Activated naive CD8-positive, alpha-beta T cell treated with anti-CD3 and anti-CD28 coated beads, Interleukin-2, amount 50 U/mL, for 16 hours (primary cell): ENCODE measurements around the gene CC2D1A.

Experiments
- DNase-seq: peaks from one replicate; pipeline ENCODE4 v3.0.0-alpha.2; 2020; ENCODE audit warnings: low read depth, low spot score

The CC2D1A gene

DNA sequence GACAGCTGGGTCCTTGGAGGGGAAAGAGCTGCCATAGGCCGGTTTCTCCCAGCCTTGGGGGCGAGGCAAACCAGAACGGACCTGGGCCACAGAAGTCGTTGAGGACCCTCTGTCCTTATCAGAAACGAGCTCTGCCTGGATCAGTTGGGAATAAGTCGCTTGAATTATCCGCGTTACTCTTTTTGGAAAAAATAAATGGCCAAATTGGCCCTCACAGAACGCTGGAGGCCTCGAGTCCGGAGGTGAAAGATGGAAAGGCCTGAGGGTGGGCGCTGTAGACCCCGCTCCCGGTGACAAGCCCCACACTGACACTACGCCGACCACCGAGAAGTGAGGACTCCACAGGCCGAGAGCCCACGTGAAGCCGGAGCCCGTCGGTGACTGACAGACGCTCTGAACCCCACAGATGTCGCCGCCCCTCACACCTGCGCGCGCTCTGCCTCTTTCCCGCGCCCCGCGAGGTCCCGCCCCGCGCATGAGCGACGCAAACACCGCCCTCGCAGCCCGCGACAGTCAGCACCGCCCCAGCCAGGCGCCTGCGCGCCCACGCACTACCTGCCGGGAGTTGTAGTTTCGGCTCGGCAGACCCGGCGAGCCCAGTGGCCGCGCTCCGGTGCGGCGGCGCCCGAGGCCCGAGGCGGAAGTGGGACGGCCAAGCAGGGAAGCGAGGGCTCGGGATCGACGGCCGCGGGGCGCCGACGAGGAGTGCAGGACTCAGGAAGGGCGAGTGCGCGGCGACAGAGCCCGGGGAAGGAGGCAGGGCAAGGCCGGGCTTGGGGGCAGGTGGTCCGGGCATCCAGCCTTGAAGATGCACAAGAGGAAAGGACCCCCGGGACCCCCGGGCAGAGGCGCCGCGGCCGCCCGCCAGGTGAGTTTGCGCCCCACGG, at the start of gene CC2D1A, which contains the start of gene BRME1:
TSS of gene CC2D1A (plus strand) at position 568 of the 887 bp plus-strand sequence. CDS start at position 809, 241 bp downstream.
TSS of gene BRME1 (minus strand) at position 484 of the 887 bp plus-strand sequence. CDS start 1,225 bp downstream, outside the sequence.
- peak; percentile 95 for DNase-seq

DNA sequence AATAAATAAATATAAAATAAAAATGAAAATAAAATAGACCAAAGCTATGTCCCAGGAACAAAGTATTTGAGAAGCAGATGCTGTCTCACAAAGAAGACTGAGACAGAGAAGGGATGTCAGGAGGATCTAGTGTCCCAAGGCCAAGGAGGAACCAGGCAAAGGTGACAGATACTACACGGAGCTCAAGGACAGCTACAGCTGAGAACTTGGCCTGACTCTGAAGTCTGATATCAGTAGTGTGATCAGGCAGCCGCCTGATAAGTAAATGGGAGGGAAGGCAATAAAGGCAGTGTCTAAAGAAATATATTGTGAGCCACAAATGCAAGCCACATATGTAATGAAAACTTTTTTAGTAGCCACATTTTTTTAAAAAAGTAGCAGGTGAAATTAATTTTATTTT, 49.5 kb upstream of the CC2D1A start:
- no peak for DNase-seq

DNA sequence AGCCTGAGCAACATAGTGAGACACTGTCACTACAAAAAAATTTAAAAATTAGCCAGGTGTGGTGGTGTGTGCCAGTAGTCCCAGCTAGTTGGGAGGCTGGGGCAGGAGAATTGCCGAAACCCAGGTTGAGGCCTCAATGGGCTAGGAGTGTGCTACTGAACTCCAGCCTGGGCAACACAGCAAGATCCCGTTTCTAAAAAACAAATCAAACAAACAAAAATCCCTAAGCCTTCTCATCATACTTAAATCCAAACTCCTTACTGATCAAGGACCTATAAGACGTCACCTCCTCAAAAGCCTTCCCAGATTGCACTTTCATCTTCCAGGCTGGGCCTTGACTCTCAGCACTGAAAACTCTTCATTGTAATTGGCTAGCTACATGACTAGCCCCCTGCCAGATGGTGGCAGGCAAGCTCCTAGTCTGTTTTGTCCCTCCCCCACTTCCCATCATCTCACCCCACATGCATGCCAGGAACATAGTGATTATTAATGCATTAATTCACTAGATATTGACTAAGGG, 46.6 kb upstream of the CC2D1A start:
- no peak for DNase-seq

DNA sequence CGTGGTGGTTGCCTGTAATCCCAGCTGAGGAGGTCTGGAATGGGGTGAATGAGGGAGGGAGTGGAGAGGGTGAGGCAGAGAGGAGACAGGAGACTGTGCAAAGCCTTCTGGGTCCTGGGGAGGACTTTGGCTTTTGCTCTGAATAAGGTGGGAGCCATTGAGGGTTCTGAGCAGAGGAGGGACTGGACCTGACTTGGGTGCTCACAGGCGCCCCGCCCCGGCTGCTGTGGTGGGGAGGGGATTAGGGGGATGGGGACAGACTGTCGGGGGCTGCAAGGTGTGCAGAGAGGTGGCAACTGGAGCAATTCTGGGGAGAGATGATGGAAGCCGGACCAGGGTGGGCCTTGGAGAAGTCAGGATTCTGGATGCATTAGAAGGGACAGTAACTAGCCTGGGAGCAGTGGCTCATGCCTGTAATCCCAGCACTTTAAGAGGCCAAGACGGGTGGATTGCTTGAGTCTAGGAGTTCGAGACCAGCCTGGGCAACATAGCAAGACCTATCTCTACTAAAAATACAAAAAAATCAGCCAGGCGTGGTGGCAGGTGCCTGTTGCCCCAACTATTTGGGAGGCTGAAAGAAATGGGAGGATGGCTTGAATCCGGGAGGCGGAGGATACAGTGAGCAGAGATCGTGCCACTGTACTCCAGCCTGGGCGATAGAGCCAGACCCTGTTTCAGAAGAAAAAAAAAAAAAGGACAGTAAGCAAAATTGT, 45.2 kb upstream of the CC2D1A start:
- DNase-seq, result no peak

DNA sequence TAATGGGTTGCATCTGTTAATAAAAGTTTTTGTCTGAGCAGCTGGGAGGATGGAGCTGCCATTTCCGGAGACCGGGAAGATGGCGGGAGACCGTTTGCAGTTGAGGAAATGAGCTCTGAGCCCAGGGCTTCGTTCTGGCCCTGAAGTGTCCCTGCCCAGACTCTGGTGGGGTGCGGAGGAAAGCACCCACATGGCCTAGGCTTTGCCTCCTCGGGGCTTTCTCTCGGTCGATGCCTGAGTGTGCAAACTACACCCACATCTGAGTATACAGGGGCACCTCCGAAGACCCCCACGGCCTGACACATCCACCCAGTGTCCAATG, 44.6 kb upstream of the CC2D1A start:
- DNase-seq, result no peak

DNA sequence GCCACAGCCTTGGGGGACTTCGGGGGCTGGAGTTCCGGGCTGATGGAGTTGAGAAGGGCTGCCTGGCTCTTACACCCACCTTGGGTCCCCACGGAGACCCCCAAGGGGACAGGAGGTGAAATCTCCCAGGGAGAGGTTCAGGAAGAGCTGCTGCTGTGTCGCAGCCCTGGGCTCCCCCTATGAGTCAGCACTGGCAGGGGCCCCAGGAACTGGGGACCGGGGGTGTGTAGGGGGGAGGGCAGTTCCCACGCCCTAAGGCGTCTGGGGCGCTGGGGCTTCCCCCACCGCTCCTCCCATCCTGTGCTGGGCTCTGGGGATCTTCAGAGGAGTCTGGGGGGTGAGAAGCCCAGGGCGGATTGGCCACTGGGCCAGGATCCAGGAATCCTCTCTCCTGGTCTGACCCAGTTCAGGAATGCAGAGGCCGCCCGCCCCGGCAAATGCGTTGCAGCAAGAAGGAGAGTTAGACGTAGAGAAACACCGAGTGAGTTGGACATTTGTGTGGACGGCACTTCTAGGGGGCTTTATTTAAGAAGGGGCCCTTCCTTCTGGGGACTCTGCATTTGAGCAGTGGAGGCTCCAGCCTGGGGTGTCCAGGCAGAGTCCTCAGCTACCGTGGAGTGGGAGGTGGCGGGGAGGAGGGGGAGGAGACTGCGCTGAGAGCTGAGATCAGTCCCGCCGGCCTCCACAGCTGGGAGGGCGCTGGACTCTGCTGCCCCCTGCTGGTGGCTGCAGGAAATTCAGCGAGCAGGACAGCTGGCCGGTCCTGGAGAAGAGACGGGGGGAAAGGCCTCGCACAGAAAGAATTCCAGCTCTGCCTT, 44.1 kb upstream of the CC2D1A start:
- peak; percentile 76 for DNase-seq

DNA sequence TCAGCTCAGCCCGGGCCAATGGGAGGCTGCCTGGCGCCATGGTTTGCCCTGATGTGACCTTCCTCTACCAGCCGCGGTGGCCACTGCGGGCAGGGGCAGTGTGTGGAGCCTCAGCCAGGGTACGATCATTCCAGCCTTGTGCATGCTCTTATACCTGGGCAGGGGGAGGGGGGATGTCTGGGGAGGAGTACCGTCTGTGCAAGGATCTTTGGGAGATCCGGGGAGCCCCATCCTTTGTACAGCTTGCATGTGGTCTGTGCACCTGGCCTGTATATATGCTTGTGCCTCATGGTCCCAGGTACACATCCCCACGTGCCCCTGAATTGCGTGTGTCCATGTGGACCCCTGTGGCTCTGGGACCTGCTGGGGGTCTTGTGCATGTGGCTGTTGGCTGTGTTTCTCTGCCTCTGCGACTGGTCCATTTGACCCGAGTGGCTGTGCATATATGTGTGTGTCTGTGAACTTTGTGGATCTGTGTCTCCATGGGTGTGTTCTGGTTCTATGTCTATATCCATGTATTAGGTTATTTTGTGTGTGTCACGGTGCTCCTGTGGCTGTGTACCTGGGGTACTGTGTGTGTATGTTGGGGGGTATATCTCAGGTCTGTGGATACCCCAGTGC, 41.8 kb upstream of the CC2D1A start:
- DNase-seq, result no peak

DNA sequence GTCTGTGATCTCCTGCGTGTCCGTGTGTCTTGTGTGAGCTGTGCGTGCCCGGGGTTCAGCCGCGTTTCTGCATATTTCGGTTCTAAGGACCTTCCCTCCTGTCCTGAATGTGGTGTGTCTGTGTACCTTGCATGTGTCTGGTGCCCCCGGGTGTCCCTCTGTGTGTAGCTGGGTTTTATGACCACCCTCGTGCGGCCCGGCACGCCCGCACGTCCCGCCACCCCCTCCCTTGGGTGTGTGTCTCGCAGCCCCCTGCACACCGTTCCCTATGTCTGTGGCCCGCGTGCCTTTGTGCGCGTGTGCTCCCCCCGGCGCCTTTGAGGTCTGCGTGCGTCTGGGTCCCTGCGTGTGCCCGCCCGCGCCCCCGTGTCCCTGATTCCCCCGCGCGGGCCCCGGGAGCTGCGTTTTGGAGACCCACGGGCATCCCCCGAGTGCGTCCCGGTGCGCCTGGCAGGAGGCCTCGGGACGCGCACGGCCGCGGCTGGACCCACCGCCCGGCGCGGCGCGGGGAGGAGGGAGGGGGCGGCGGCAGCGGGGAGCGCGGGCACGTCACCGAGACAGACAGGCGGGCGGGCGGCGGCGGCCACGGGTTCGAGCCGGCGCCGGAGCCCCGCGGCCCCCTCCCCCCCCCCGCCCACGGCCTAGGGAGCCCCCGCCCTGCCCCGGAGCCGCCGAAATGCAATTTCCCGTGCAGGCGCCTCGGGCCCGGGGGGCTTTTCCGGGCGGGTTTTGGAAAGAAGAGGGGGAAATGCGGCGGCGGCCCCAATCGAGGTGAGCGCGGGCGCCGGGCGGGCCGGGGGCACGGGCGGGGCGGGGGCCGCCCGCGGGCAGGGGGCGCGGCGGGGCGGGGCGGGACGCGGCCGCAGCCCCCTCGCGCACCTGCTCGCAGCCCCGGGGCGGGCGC, 41.1 kb upstream of the CC2D1A start:
- no peak for DNase-seq

DNA sequence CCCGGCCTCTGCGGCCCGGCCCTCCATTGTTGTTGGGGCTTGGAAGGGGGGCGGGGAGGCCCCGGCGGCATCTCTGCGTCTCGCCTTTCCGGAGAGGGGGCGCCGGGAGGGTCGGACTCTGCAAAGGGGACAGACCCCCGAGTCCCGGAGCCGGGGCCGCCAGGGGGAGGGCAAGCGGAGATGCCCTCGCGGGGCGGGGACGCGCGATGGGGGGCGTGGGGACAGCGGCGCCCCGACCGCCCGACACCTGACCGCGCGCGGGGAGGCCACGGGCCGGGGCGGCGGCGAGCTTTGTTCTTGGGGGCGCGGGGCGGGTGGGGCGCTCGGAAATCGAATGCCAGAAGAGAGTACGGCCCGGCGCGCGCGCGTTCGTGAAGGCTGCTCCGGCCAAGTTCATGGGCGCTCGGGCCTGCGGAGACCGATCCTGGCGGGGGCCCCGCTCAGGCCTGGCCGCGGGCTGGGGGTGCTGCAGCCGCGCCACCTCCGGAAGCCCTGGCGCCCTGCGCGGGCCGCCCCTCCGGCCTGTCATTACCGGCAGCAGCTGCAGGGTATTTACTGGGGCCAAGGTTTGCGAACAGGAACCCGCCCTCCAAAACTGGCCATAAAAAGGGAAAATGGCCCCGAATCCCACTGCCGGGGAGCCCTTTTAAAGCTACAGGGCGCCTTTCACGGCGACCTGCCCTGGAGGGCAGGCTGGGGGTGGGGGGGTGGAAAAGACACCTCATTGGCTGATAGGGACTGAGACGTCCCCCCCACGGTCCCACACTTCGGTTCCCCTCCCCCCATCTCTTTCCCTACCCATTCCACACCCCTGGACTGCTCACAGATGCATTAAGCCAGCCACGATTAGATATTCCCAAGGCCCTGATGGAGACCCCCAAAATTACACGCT, 40.2 kb upstream of the CC2D1A start:
- DNase-seq, result no peak

DNA sequence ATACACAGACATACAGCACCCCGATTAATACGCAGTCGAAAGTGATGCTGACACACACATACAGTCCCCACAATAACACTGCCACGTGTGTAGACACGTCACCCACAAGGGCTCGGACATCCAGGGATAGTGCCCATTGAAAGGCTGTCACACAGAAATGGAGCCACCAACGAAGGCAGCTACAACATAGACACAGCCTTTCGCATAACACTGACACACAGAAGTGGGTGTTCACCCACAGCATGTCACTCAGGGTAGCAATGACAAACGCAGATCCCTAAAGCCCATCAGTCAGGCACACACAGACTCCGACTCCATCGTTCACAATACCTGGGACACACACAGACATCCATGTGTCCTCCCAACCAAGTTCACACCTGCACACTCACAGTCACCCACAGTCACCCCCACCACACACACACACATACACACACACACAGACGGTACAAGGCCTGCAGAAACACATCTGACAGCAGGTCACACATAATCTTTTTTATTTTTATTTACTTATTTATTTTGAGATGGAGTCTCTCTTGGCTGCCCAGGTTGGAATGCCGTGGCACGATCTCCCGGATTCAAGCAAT, 39.4 kb upstream of the CC2D1A start:
- no peak for DNase-seq

DNA sequence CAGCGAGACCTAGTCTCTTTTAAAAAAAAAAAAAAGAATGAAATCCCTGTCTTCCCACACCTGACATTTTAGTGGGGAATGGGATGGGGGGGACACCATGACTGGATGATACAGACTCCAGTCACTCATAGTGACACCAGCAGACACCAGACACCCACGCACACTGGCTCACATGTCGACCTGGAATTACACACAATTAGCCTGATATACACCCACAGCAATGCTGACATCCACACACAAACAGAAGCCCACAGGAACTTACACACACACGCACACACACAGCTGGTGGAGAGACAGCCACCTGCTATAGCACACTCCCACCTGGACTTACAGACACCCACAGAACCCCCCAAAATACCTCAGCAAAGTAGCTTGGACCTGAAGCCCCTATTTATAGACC, 37.3 kb upstream of the CC2D1A start:
- DNase-seq, result no peak

DNA sequence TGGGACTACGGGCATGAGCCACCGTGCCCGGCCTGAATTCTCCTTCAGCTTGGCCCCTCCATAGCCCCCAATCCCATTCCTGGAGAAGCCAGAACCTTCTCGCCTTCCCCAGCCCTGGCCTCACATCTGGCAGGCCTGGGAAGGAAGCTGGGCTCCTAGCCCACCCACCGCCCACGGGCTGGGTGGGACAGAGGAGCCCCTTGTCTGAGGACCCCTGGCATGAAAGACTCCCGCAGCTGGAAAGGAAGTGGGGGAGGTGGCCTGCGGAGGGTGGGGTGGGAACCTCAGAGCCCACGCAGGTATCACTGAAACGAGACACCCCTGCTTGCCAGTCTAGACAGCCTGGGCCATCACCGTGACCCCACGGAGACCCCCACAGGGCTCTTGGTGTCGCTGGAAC, 36.7 kb upstream of the CC2D1A start:
- DNase-seq, result no peak

DNA sequence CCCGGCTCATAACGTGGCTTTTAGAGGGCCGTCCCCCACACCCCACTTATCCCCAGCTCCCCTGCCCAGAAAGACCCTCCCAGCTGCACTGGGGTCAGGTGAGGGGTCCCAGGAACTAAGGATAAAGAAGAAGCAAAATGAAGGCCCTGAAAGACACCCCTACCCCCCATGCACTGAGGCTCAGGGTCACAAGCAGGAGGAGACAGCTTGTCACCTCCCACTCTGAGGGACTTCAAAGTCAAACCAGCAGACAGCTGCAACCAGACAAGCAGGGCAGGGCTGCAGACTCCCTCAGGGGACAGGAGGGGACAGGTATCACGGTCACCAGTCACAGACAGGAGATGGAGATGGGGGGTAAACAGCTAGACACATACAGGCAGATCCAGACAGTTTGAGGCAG, 35.1 kb upstream of the CC2D1A start:
- DNase-seq, result no peak

DNA sequence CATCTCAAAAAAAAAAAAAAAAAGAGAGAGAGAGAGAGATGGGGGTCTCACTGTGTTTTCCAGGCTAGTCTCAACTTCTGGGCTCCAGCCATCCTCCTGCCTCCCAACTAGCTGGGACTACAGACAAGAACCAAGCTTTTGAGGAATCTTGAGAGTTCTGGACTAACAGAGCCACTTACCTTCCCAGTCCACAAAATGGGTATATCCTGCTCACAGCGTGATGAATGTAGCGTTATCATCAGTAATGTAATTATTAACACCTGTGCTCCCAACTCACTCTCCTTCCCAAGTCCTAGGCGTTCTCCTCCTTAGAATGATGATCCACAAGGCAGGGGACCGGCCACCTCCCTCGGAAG, 33.7 kb upstream of the CC2D1A start:
- no peak for DNase-seq

DNA sequence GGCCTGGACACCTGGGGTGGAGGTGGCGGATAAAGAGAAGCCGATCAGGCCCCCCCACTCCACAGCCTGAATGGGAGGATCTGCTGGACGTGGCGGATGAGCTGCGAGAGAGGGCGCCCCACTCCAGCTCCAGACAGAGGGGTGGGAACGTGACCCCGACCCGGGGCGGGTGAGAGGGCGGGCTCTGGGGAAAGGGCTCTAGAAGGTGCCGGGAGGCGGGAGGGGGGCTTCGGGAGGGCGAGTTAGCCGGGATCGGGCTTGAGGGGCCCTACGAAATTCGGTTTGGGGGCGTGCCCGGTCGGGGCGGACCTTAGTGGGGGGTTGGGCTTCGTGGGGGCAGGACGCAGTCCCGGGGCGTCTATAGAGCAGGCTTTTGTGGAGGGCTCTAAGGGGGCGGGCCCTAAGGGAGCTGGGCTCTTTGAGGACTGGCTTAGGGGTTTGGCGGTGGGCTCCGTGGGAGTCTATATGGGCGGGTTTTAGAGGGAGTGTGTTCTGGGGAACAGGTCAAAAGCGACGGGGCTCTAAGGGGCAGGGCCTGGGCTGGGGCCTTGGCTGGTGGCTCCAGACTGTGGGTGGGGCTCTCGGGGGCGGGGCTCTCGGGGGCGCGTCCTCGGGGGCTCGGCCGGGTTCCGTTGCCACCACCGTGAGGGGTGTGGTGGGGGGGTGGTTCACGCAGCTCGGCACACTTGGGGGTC, 33.2 kb upstream of the CC2D1A start:
- no peak for DNase-seq

DNA sequence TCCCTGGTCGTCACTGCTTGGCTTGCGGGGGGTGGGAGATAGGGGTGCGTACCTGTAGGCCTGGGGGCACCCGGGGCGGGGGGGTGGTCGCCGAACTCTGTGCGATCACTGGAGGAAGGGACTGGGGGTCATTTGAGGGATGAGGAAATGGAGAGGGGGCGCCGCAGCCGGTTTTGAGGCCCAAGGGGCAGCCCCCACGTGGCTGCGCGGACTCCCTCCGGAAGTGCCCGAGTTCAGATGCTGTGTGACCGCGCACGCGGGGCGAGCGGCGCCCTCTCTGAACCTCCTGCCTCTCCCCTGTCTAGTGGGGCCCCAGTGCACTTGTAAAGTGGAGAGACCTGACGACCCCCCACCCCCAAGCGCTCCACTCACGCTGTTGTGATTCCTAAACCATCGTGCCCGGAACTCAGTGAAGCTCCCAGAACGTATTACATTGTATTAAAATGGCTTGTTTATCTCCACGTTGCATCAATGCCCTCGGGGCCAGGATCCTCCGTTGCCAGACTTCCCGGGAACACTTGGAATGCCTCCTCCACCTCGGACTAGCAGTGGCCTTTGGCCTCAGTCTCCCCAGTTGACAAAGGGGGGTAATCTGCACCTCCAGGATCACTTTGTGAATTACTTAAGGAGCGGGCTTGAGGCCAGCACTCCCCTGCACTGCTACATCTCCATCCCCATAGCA, 32.0 kb upstream of the CC2D1A start:
- no peak for DNase-seq

DNA sequence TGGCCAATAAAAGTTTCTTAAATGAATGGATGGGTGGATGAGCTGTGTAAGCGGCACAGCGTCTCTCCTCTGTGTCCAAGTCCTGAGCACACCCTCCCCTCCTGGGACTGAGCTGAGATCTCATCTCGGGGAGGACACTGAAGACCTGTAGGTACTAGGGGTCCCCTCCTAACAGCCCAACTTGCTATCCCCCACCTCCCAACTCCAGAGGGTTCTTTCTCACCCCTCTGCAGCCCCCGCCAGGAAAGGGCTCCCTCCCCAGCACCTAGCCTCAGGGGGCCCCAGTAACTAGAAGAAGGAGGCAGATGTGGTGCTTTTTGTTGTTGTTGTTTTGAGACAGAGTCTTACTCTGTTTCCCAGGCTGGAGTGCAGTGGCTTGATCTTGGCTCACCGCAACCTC, 30.2 kb upstream of the CC2D1A start:
- no peak for DNase-seq

DNA sequence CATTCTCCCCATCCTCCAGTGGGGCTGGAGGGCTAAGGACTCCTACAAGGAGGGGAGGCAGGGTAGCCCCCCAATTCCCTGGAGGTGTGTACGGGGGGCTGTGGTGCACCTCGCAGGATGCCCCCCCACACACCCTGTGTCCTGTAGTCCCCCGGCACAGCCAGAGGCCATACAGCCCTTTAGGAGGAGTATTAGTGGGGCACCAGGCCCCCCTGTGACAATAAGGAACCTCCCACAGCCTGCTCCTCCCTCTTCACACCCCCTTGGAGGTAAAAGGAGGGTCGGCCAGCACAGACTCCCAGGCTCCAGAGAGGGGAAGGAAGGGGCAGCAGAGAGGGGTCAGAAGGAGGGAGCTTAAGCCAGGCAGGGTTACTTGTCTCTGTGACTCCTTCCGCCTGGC, 29.2 kb upstream of the CC2D1A start, which contains the start of gene NANOS3:
TSS of gene NANOS3 (plus strand) at position 301 of the 400 bp plus-strand sequence. CDS start 115 bp downstream, outside the sequence.
- DNase-seq, result no peak
